Panc1 (cell line): Measurements from ENCODE around the gene ZIM2.

Experiments used
- CTCF ChIP-seq: fragments of 450-650 bp; IDR thresholded peaks from 2 replicates; pipeline ENCODE4 v1.5.1; 2017; ENCODE audit warnings: mild to moderate bottlenecking
- POLR2AphosphoS5 ChIP-seq: IDR thresholded peaks from 2 replicates; pipeline ENCODE4 v1.6.1; 2012; ENCODE audit warnings: mild to moderate bottlenecking, low read depth, low read length, moderate library complexity
- REST ChIP-seq, 2 experiments: IDR thresholded peaks; 2 replicates each; pipeline ENCODE4 v1.6.1; 2011 to 2012; ENCODE audit warnings: low read depth in 2 of 2, control low read depth in 1 of 2, low read length in 1 of 2, mild to moderate bottlenecking in 1 of 2, moderate library complexity in 1 of 2; ENCODE audit not compliant: insufficient read depth in 1 of 2
- SIN3A ChIP-seq: IDR thresholded peaks from 2 replicates; pipeline ENCODE4 v1.6.1; 2012; ENCODE audit warnings: low read depth, mild to moderate bottlenecking, low read length, moderate library complexity, borderline replicate concordance; ENCODE audit not compliant: insufficient read depth

GRCh38 chr19:56866538-56866937 lies 26.0 kb upstream of the ZIM2 start:
- TF ChIP-seq POLR2AphosphoS5 (no peak), CTCF (no peak), REST (IDR thresholded peaks at IDR 0.05; ENCODE audit: insufficient read depth in 1 of 2, low read depth in 2 of 2, low read length in 1 of 2) (no peak), SIN3A (no peak)
